ENCODE data around the gene LSM14B.

DNA sequence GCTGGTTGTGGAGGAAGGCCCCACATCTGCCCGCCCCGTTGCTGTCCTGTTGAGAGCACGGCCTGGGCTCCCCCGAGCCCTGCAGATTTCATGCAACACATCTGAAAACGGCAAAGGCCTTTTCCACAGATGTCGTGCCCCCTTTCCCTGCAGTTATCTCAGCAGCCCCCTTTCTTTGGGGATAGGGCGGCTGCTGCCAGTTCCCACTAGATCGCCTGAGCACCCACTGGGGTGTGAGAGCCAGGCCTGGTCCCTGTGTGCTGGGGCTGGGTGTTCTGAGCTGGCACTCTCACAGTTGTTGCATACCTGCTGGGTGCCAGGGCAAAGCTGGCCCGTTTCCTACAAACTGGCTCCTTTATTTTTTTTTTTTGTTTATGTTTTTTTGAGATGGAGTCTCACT is 48.3 kb downstream of the LSM14B start:
- no peak for TF ChIP-seq POLR2A (IDR thresholded peaks at IDR 0.05)
- TF ChIP-seq, protein P1, sequence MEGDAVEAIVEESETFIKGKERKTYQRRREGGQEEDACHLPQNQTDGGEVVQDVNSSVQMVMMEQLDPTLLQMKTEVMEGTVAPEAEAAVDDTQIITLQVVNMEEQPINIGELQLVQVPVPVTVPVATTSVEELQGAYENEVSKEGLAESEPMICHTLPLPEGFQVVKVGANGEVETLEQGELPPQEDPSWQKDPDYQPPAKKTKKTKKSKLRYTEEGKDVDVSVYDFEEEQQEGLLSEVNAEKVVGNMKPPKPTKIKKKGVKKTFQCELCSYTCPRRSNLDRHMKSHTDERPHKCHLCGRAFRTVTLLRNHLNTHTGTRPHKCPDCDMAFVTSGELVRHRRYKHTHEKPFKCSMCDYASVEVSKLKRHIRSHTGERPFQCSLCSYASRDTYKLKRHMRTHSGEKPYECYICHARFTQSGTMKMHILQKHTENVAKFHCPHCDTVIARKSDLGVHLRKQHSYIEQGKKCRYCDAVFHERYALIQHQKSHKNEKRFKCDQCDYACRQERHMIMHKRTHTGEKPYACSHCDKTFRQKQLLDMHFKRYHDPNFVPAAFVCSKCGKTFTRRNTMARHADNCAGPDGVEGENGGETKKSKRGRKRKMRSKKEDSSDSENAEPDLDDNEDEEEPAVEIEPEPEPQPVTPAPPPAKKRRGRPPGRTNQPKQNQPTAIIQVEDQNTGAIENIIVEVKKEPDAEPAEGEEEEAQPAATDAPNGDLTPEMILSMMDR (IDR thresholded peaks at IDR 0.05) = no peak

All from uterus (tissue), 2 donors.